ENCODE measurements around the gene KRT1. TPM values are rescaled to one million over a fixed set of nuclear protein-coding genes. Genes with fewer than 3 reads are reported as not detected.

Gene KRT1
- total RNA-seq, 2 experiments from 2014 or later = 0.13 to 0.30 TPM

GRCh38 chr12:52632656-52633055 is 47.6 kb downstream of the KRT1 start:
- POLR2A ChIA-PET = no interaction called here
- Mint-ChIP-seq H3K4me3 (no peak overlapping the region), H3K27me3 (peaks cover 23% of the 10 kb centered on the region), H3K4me1 (peaks cover 29% of the 10 kb centered on the region), H3K9me3 (no peaks in the 10 kb centered on the region), H3K36me3 (ENCODE audit: low read depth) (no peaks in the 10 kb centered on the region), H3K27ac (no peak overlapping the region)
- CTCF ChIA-PET = interaction anchor here (1.0 to 1.5 kb wide), 3 partner anchors 12 to 247 kb away, joined by 3 read pairs; no protein-coding TSS in a partner anchor
- DNase-seq = no peak

GRCh38 chr12:52631676-52632459 is 48.3 kb downstream of the KRT1 start:
- Mint-ChIP-seq H3K9me3 (no peaks in the 10 kb centered on the region), H3K4me1 (peaks cover 29% of the 10 kb centered on the region), H3K27me3 (peaks cover 23% of the 10 kb centered on the region), H3K27ac (no peak overlapping the region), H3K36me3 (ENCODE audit: low read depth) (no peaks in the 10 kb centered on the region), H3K4me3 (no peak overlapping the region)
- peak; percentile 8 for DNase-seq
- ChIA-PET POLR2A (no interaction called here), CTCF (interaction anchor here (1.5 kb wide), 1 partner anchor 248 kb away, joined by 3 read pairs; no protein-coding TSS in a partner anchor)

- no peaks in the 10 kb centered on the region for H3K36me3 Mint-ChIP-seq (ENCODE audit: low read depth)
- peak; percentile 14 for DNase-seq
- H3K27me3 Mint-ChIP-seq = peaks cover 20% of the 10 kb centered on the region
- ChIA-PET POLR2A (interaction anchor here (1.4 kb wide), 1 partner anchor 10 kb away, joined by 3 read pairs; no protein-coding TSS in a partner anchor), CTCF (no interaction called here)
- H3K27ac Mint-ChIP-seq = no peak overlapping the region
- H3K4me3 Mint-ChIP-seq = no peak overlapping the region
- peaks cover 28% of the 10 kb centered on the region for H3K4me1 Mint-ChIP-seq
- no peaks in the 10 kb centered on the region for H3K9me3 Mint-ChIP-seq
Observed at GRCh38 chr12:52631264-52631663, 48.9 kb downstream of the KRT1 start.

- ChIA-PET CTCF (interaction anchor here (0.6 kb wide), 1 partner anchor 11 kb away, joined by 3 read pairs; no protein-coding TSS in a partner anchor), POLR2A (interaction anchor here (1.4 kb wide), 1 partner anchor 11 kb away, joined by 3 read pairs; no protein-coding TSS in a partner anchor)
- Mint-ChIP-seq H3K4me3 (no peak overlapping the region), H3K27me3 (peaks cover 21% of the 10 kb centered on the region), H3K27ac (no peak overlapping the region), H3K4me1 (peaks cover 26% of the 10 kb centered on the region), H3K9me3 (no peaks in the 10 kb centered on the region), H3K36me3 (ENCODE audit: low read depth) (no peaks in the 10 kb centered on the region)
- peak; percentile 15 for DNase-seq
Observed at GRCh38 chr12:52630599-52631200, 49.5 kb downstream of the KRT1 start.

- ChIA-PET POLR2A (interaction anchor here (1.4 kb wide), 1 partner anchor 12 kb away, joined by 3 read pairs; no protein-coding TSS in a partner anchor), CTCF (interaction anchor here (0.6 kb wide), 1 partner anchor 10 kb away, joined by 3 read pairs; no protein-coding TSS in a partner anchor)
- Mint-ChIP-seq H3K27ac (no peak overlapping the region), H3K36me3 (ENCODE audit: low read depth) (no peaks in the 10 kb centered on the region), H3K4me3 (no peak overlapping the region), H3K4me1 (peaks cover 26% of the 10 kb centered on the region), H3K27me3 (peaks cover 26% of the 10 kb centered on the region), H3K9me3 (no peaks in the 10 kb centered on the region)
- DNase-seq = peak; percentile 9
Observed at GRCh38 chr12:52630008-52630500, 50.2 kb downstream of the KRT1 start.

GRCh38 chr12:52629281-52630007 is 50.8 kb downstream of the KRT1 start:
- ChIA-PET CTCF (no interaction called here), POLR2A (interaction anchor here (1.4 kb wide), 1 partner anchor 12 kb away, joined by 3 read pairs; no protein-coding TSS in a partner anchor)
- Mint-ChIP-seq H3K4me1 (peaks cover 26% of the 10 kb centered on the region), H3K27me3 (peaks cover 28% of the 10 kb centered on the region), H3K9me3 (no peaks in the 10 kb centered on the region), H3K27ac (no peak overlapping the region), H3K36me3 (ENCODE audit: low read depth) (no peaks in the 10 kb centered on the region), H3K4me3 (no peak overlapping the region)
- DNase-seq = peak; percentile 9

- Mint-ChIP-seq H3K9me3 (no peaks in the 10 kb centered on the region), H3K4me3 (no peak overlapping the region), H3K27me3 (peaks cover 27% of the 10 kb centered on the region), H3K36me3 (ENCODE audit: low read depth) (no peaks in the 10 kb centered on the region), H3K27ac (no peak overlapping the region), H3K4me1 (peaks cover 20% of the 10 kb centered on the region)
- CTCF ChIA-PET = no interaction called here
- POLR2A ChIA-PET = no interaction called here
- DNase-seq = peak; percentile 9
Observed at GRCh38 chr12:52628841-52629240, 51.4 kb downstream of the KRT1 start.

- ChIA-PET POLR2A (no interaction called here), CTCF (no interaction called here)
- H3K27ac Mint-ChIP-seq = no peak overlapping the region
- no peak overlapping the region for H3K4me3 Mint-ChIP-seq
- peaks cover 29% of the 10 kb centered on the region for H3K27me3 Mint-ChIP-seq
- DNase-seq = peak; percentile 2
- H3K4me1 Mint-ChIP-seq = peaks cover 13% of the 10 kb centered on the region
- no peaks in the 10 kb centered on the region for H3K36me3 Mint-ChIP-seq (ENCODE audit: low read depth)
- no peaks in the 10 kb centered on the region for H3K9me3 Mint-ChIP-seq
Observed at GRCh38 chr12:52628111-52628507, 52.1 kb downstream of the KRT1 start.

GRCh38 chr12:52627395-52628110 is 52.7 kb downstream of the KRT1 start:
- peak; percentile 6 for DNase-seq
- H3K4me1 Mint-ChIP-seq = peaks cover 7% of the 10 kb centered on the region
- H3K9me3 Mint-ChIP-seq = no peaks in the 10 kb centered on the region
- no peak overlapping the region for H3K27ac Mint-ChIP-seq
- H3K4me3 Mint-ChIP-seq = no peak overlapping the region
- ChIA-PET CTCF (no interaction called here), POLR2A (no interaction called here)
- H3K27me3 Mint-ChIP-seq = peaks cover 35% of the 10 kb centered on the region
- H3K36me3 Mint-ChIP-seq (ENCODE audit: low read depth) = no peaks in the 10 kb centered on the region

Other genes with a start within 250 kb of the KRT1 start
- gene KRT75, start 246.0 kb downstream of the KRT1 start, total RNA-seq = not detected
- gene KRT6B, start 228.3 kb downstream of the KRT1 start, total RNA-seq = not detected
- not detected for gene KRT6C, start 206.6 kb downstream of the KRT1 start, total RNA-seq
- not detected for gene KRT6A, start 187.2 kb downstream of the KRT1 start, total RNA-seq
- not detected for gene KRT5, start 160.0 kb downstream of the KRT1 start, total RNA-seq
- not detected for gene KRT71, start 127.3 kb downstream of the KRT1 start, total RNA-seq
- gene KRT74, start 106.6 kb downstream of the KRT1 start, total RNA-seq = not detected
- gene KRT72, start 78.9 kb downstream of the KRT1 start, total RNA-seq = not detected
- not detected for gene KRT73, start 61.8 kb downstream of the KRT1 start, total RNA-seq
- gene KRT2, start 28.2 kb downstream of the KRT1 start, total RNA-seq = not detected
- not detected for gene KRT77, start 23.1 kb upstream of the KRT1 start, total RNA-seq
- gene KRT76, start 96.9 kb upstream of the KRT1 start, total RNA-seq = not detected
- not detected for gene KRT3, start 115.7 kb upstream of the KRT1 start, total RNA-seq
- not detected for gene KRT4, start 133.7 kb upstream of the KRT1 start, total RNA-seq
- not detected for gene KRT79, start 153.9 kb upstream of the KRT1 start, total RNA-seq
- gene KRT78, start 168.6 kb upstream of the KRT1 start, total RNA-seq = not detected
- under 1 TPM; 0.33 to 0.65 TPM for gene KRT8, start 224.7 kb upstream of the KRT1 start, total RNA-seq

Data from activated CD4-positive, alpha-beta memory T cell treated with anti-CD3 and anti-CD28 coated beads, Interleukin-2, amount 10 ng/mL, durations not matched to agents 7 days and 5 days (primary cell).